GM12878 (cell line): ENCODE measurements around the gene CDH2. TPM values are rescaled to one million over a fixed set of nuclear protein-coding genes. Genes with fewer than 3 reads are reported as not detected.

Source experiments
- ATAC-seq: fragments of 200-7000 bp; cut with Tn5 transposase; 3 replicates; pipeline ENCODE4 v1.9.1; 2020; ENCODE audit warnings: mild to moderate bottlenecking, moderate library complexity
- BruUV-seq: library from RNA; stranded (reverse); fragments of 400-500 nt; replicated peaks from 2 replicates; lab custom pipeline; 2021; lab: Mats Ljungman, UMichigan
- CTCF ChIA-PET: fragments of 300-600 bp; sonication (Branson Sonifier 250); formaldehyde crosslinking; extraction: SDS; loops from one replicate; lab custom pipeline; 2021; ENCODE audit warnings: inconsistent platforms; lab: Yijun Ruan, JAX
- POLR2A ChIA-PET: fragments of 350-600 bp; formaldehyde crosslinking; extraction: SDS; loops from one replicate; lab custom pipeline; 2021; ENCODE audit warnings: inconsistent platforms; lab: Charles Lee
- RAD21 ChIA-PET: fragments of 300-600 bp; sonication (Branson Sonifier 250); formaldehyde crosslinking; loops from one replicate; lab custom pipeline; 2023; ENCODE audit warnings: antibody characterized with exemption; ENCODE audit not compliant: unreplicated experiment; lab: Charles Lee
- SMC1A ChIA-PET: fragments of 300-600 bp; sonication (Branson Sonifier 250); formaldehyde crosslinking; loops from one replicate; lab custom pipeline; 2023; ENCODE audit not compliant: unreplicated experiment, uncharacterized antibody; lab: Charles Lee
- DNase-seq: peaks from one replicate; pipeline ENCODE4 v3.0.0-alpha.2; 2011; ENCODE audit warnings: low read depth, low spot score
- FAIRE-seq: peaks from 3 replicates; lab custom pipeline; 2011; peaks lifted over from hg19 to GRCh38; lab: Jason Lieb, UNC
- H2AFZ ChIP-seq: 2 replicates; pipeline ENCODE4 v1.6.0; 2011; ENCODE audit warnings: low read depth, low read length, control low read depth; ENCODE audit not compliant: control insufficient read depth
- H3K27ac ChIP-seq: 2 replicates; pipeline ENCODE4 v1.5.1; 2011; ENCODE audit warnings: control low read depth; ENCODE audit not compliant: control insufficient read depth, insufficient read depth
- H3K27me3 ChIP-seq, 2 experiments: replicated peaks in 1 of 2; 2 replicates each; pipeline versions ENCODE4 v1.6.0 to v1.6.1; 2011; ENCODE audit warnings: low read length in 1 of 2; ENCODE audit not compliant: control insufficient read depth in 2 of 2, insufficient read depth in 2 of 2
- H3K36me3 ChIP-seq, 2 experiments: 2 replicates each; pipeline ENCODE4 v1.5.1; 2011; ENCODE audit warnings: low read length in 1 of 2; ENCODE audit not compliant: control insufficient read depth in 2 of 2, insufficient read depth in 2 of 2
- H3K4me1 ChIP-seq: 2 replicates; pipeline ENCODE4 v1.6.1; 2011; ENCODE audit warnings: mild to moderate bottlenecking, low read length, moderate library complexity, mixed read lengths; ENCODE audit not compliant: control insufficient read depth, insufficient read depth
- H3K4me2 ChIP-seq: 2 replicates; pipeline ENCODE4 v1.6.0; 2011; ENCODE audit warnings: control low read depth; ENCODE audit not compliant: control insufficient read depth, insufficient read depth
- H3K4me3 ChIP-seq: fragments of 200-600 bp; sonication (generic); 2 replicates; pipeline ENCODE4 v1.5.1; 2016
- H3K79me2 ChIP-seq: 2 replicates; pipeline ENCODE4 v1.6.0; 2011; ENCODE audit warnings: low read length; ENCODE audit not compliant: control insufficient read depth, insufficient read depth
- H3K9ac ChIP-seq: 2 replicates; pipeline ENCODE4 v1.8.0; 2011; ENCODE audit warnings: low read length, control low read depth, mixed read lengths; ENCODE audit not compliant: control insufficient read depth, insufficient read depth
- H3K9me3 ChIP-seq: replicated peaks from 3 replicates; pipeline ENCODE4 v1.5.1; 2011; ENCODE audit warnings: mild to moderate bottlenecking, low read length; ENCODE audit not compliant: control insufficient read depth, insufficient read depth
- H4K20me1 ChIP-seq: 2 replicates; pipeline ENCODE4 v1.6.0; 2011; ENCODE audit not compliant: control insufficient read depth, insufficient read depth
- BRCA1 ChIP-seq: IDR thresholded peaks from 2 replicates; pipeline ENCODE4 v1.6.1; 2011; ENCODE audit warnings: low read depth, low read length, improper control_type of control experiment
- EZH2 ChIP-seq: IDR thresholded peaks from 2 replicates; pipeline ENCODE4 v1.6.1; 2012; ENCODE audit warnings: low read depth, mild to moderate bottlenecking, control low read depth, inconsistent platforms, low read length, borderline replicate concordance; ENCODE audit not compliant: control insufficient read depth
- GATAD2B ChIP-seq: fragments of 450-650 bp; conservative IDR thresholded peaks from 2 replicates; pipeline ENCODE4 v1.6.1; 2017; ENCODE audit warnings: low read depth, mild to moderate bottlenecking, moderate library complexity
- IKZF1 ChIP-seq: fragments of 450-650 bp; conservative IDR thresholded peaks from 2 replicates; pipeline ENCODE4 v1.6.1; 2017; ENCODE audit warnings: antibody characterized with exemption, mild to moderate bottlenecking
- IRF3 ChIP-seq: fragments of 450-650 bp; IDR thresholded peaks from 2 replicates; pipeline ENCODE4 v1.6.1; 2014; ENCODE audit warnings: mild to moderate bottlenecking
- MEF2B ChIP-seq: fragments of 450-650 bp; IDR thresholded peaks from 2 replicates; pipeline ENCODE4 v1.6.1; 2018; ENCODE audit warnings: mild to moderate bottlenecking, moderate library complexity; ENCODE audit not compliant: partially characterized antibody, poor library complexity, severe bottlenecking
- PAX5 ChIP-seq: IDR thresholded peaks from 2 replicates; pipeline ENCODE4 v1.6.1; 2011; ENCODE audit warnings: low read depth, low read length, borderline replicate concordance
- PBX3 ChIP-seq: IDR thresholded peaks from 2 replicates; pipeline ENCODE4 v1.6.1; 2011; ENCODE audit warnings: mild to moderate bottlenecking, low read depth, low read length, moderate library complexity; ENCODE audit not compliant: insufficient replicate concordance
- POLR2A ChIP-seq: IDR thresholded peaks from 2 replicates; pipeline ENCODE4 v1.6.1; 2011; ENCODE audit warnings: low read depth, mild to moderate bottlenecking, low read length
- RAD21 ChIP-seq: IDR thresholded peaks from 2 replicates; pipeline ENCODE4 v1.6.1; 2011; ENCODE audit warnings: mild to moderate bottlenecking, low read depth, low read length, moderate library complexity; ENCODE audit not compliant: insufficient read depth
- SIN3A ChIP-seq: IDR thresholded peaks from 2 replicates; pipeline ENCODE4 v1.6.1; 2012; ENCODE audit warnings: low read depth, low read length, improper control_type of control experiment
- SMARCA5 ChIP-seq: fragments of 450-650 bp; IDR thresholded peaks from 2 replicates; pipeline ENCODE4 v1.6.1; 2017; ENCODE audit warnings: mild to moderate bottlenecking
- SP1 ChIP-seq: IDR thresholded peaks from one replicate; pipeline ENCODE4 v1.6.1; 2011; ENCODE audit warnings: low read depth, low read length
- STAT3 ChIP-seq: IDR thresholded peaks from 2 replicates; pipeline ENCODE4 v1.6.1; 2011; ENCODE audit warnings: low read depth, low read length, improper control_type of control experiment
- ZNF24 ChIP-seq: fragments of 450-650 bp; IDR thresholded peaks from 2 replicates; pipeline ENCODE4 v1.6.1; 2017; ENCODE audit warnings: antibody characterized with exemption, mild to moderate bottlenecking
- WGBS: methylation state at CpG from one replicate; pipeline ENCODE4 v1.1.6; 2016; ENCODE audit warnings: low lambda C conversion rate; ENCODE audit not compliant: insufficient replicate concordance, insufficient coverage; ENCODE audit errors: missing lambda C conversion rate; 5-methylcytosine and 5-hydroxymethylcytosine counted together
- in situ Hi-C: fragments of 300-500 bp; cut with MboI; formaldehyde crosslinking; loops from 9 replicates; pipeline ENCODE4 v1.14.3; 2018; ENCODE audit warnings: mixed read lengths
- intact Hi-C: fragments of 100-400 bp; cut with micrococcal nuclease; formaldehyde crosslinking; loops from one replicate; pipeline ENCODE4 v1.14.2; 2022; ENCODE audit not compliant: unreplicated experiment
- polyA plus RNA-seq, 11 experiments: library from polyadenylated mRNA; depleted of rRNA in 4 of 11; unstranded in 6 of 11; stranded (reverse) in 5 of 11; fragments of >200 nt; fragmentation: Nextera tagmentation in 4 of 11; fragmentation: Illumina TruSeq in 1 of 11; extraction: Ambion mirVana in 4 of 11; extraction: Trizol in 1 of 11; gene quantifications; 1 replicate in 1 of 11; 2 replicates in 10 of 11; pipeline versions ENCODE4 v1.2.1 to v1.2.3, GENCODE V29; 2011 to 2016; ENCODE audit warnings: inconsistent platforms in 2 of 11, missing spikeins in 2 of 11, low read depth in 1 of 11
- total RNA-seq, 4 experiments: library from RNA; depleted of rRNA in 3 of 4; stranded (reverse); fragments of >200 nt in 3 of 4; fragmentation: Illumina TruSeq in 1 of 4; extraction: Trizol in 1 of 4; gene quantifications; 2 replicates each; pipeline versions ENCODE4 v1.2.1 to v1.2.3, GENCODE V29; 2013 to 2021

The CDH2 gene
- total and polyA plus RNA-seq, 10 of the 15 experiments (the other 5 are each of a cell fraction or from before 2014, with no cell fraction given), result 0.01 to 0.25 (median 0.06) TPM; not detected in 4

GRCh38 chr18:28138816-28139215 is 38.1 kb downstream of the CDH2 start:
- H3K79me2 ChIP-seq, result no peaks in the 10 kb centered on the region
- FAIRE-seq, result no peak
- ChIA-PET CTCF (no interaction called here), SMC1A (no interaction called here), RAD21 (no interaction called here), POLR2A (no interaction called here)
- H3K9me3 ChIP-seq, result no peaks in the 10 kb centered on the region
- no peaks in the 10 kb centered on the region for H3K36me3 ChIP-seq
- H3K27me3 ChIP-seq, result no peaks in the 10 kb centered on the region
- H3K9ac ChIP-seq, result no peak overlapping the region
- no peak overlapping the region for H3K4me3 ChIP-seq
- no peaks in the 10 kb centered on the region for H4K20me1 ChIP-seq
- TF ChIP-seq RAD21 (no peak), IRF3 (no peak), PBX3 (no peak), SMARCA5 (no peak), BRCA1 (no peak), IKZF1 (no peak), SP1 (no peak), POLR2A (no peak), EZH2 (no peak), PAX5 (no peak), SIN3A (no peak), STAT3 (no peak), MEF2B (no peak), GATAD2B (no peak), ZNF24 (no peak)
- no peak overlapping the region for H3K4me2 ChIP-seq
- no TSS peak for BruUV-seq
- H3K4me1 ChIP-seq, result no peaks in the 10 kb centered on the region
- 14% methylated on average over 3 of the region's 3 CpGs for WGBS
- H3K27ac ChIP-seq, result no peak overlapping the region
- DNase-seq, result no peak
- intact Hi-C loops, result no loop called here
- in situ Hi-C loops, result no loop called here
- no peak overlapping the region for H2AFZ ChIP-seq
- no peak for ATAC-seq
